Measurements from ENCODE around the gene CLK3. TPM values are rescaled to one million over a fixed set of nuclear protein-coding genes. Genes with fewer than 3 reads are reported as not detected.
A peak's percentile ranks its signal among the peaks of the same experiment; 100 is the strongest.

The CLK3 gene
- 57.7 TPM for polyA plus RNA-seq (2012; ENCODE audit: missing spikeins)

DNA sequence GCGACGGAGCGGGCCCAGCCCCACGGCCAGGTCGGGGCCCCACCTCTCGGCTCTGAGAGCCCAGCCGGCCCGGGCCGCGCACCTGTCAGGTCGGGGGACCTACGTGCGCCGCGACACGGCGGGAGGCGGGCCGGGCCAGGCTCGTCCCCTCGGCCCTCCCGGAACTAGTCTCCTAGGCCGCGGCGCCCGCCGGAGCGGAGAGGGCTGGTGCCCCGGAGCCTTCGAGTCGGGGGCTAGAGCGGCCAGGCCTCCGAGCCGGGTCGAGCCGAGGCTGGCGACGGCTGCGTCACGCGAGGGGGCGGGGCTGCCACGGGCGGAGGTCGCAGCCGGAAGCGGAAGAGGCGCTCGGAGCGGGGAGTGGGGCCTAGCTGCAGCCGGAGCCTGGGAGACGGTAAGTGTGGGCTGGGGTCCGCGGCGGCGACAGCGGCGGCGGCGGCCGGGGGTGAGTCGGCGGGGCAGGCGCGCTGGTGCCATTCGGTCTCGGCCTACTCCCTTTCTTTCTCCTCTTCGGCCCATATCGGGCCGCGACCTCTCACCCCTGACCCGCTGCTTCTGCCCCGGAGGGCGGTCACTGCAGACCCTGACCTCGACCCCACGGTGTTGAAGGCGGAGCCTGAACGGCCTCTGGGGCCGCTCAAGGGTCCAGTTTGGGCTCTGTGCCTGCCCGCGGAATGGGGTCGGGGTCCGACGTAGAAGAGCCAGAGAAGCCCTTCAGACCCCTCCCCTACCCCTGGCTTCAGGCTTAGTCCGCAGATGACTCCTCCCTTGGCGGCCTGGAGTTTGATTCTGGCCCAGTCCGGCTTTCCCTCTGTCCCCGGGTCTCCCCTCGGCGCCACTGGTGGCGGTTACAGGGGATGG lies at the start of gene CLK3:
TSS of gene CLK3 (plus strand) at position 329 of the 858 bp plus-strand sequence. CDS start 3,361 bp downstream, outside the sequence.
- DNase-seq (ENCODE audit: insufficient read length), result peak; percentile 100
- peak; percentile 90 for FAIRE-seq
- TF ChIP-seq POLR2A (IDR thresholded peaks at IDR 0.05; ENCODE audit: low read depth, low read length), result peak; percentile 77
- TF ChIP-seq TAF1 (IDR thresholded peaks at IDR 0.05; ENCODE audit: borderline replicate concordance, low read depth, low read length), result peak; percentile 66
- peak; percentile 49; the same call in 1 of the 2 replicates for TF ChIP-seq POLR2AphosphoS5 (IDR thresholded peaks at IDR 0.05; ENCODE audit: low read depth, low read length)

DNA sequence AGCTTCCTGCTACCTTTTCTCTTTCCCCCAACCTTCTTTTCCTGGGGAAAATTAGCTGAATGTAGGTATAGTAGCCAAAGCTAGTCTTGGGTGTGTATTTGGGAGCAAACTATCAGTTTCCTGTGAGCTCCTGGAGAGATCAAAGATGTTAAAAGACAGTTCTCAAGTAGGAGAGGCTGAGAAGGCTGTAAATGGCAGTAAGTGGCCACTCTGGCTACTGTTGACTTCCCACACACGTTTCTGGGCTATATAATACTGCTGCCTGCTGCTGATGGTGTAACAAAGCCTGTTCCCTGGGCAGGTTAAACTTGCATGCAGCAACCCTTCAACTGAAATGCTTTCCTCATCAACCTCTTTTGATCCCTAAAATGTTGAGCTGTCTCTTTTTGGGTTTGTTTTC lies 47.0 kb upstream of the CLK3 start:
- no peak for DNase-seq (ENCODE audit: insufficient read length)
- no peak for FAIRE-seq
- TF ChIP-seq POLR2A (IDR thresholded peaks at IDR 0.05; ENCODE audit: low read depth, low read length) (no peak), POLR2AphosphoS5 (IDR thresholded peaks at IDR 0.05; ENCODE audit: low read depth, low read length) (no peak)

DNA sequence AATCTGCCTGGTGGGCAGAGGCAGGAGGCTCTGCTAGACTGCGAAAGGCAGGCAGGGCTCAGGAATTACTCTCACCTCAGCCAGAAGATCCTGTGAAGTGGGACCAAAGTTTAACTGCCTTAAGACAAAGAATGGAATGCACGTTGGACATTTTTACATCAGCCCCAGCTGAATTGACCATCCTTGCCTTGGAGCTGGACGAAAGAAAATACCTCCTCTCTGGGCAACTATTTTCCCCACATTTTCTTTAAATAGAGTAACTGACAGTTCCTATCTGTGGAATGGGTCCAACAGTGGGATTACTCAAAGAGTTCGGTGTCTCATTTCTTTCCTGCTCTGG lies 45.9 kb upstream of the CLK3 start:
- FAIRE-seq, result no peak
- DNase-seq (ENCODE audit: insufficient read length), result no peak
- TF ChIP-seq TAF1 (IDR thresholded peaks at IDR 0.05; ENCODE audit: borderline replicate concordance, low read depth, low read length), result no peak
- TF ChIP-seq POLR2AphosphoS5 (IDR thresholded peaks at IDR 0.05; ENCODE audit: low read depth, low read length), result no peak
- TF ChIP-seq POLR2A (IDR thresholded peaks at IDR 0.05; ENCODE audit: low read depth, low read length), result no peak

DNA sequence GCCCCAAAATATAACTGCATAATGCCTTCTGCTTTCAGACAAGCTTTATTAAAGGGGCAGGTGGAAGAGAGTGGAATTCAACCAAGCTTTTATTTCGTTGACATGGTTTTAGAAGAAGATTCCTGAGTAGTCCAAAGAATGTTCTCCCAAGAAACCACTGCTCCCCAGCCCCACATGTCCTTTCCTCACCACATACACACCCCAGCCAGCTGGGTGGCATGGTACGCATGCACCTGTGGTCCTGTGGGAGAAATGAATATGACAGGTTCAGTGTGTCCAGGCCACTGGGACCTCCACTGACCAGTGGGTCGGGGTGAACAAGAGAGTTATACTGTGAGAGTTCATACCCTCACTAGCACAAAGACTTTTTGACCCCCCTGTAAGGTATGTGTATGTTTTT lies 44.4 kb upstream of the CLK3 start:
- TF ChIP-seq POLR2AphosphoS5 (IDR thresholded peaks at IDR 0.05; ENCODE audit: low read depth, low read length) (no peak), POLR2A (IDR thresholded peaks at IDR 0.05; ENCODE audit: low read depth, low read length) (no peak), TAF1 (IDR thresholded peaks at IDR 0.05; ENCODE audit: borderline replicate concordance, low read depth, low read length) (no peak)
- no peak for DNase-seq (ENCODE audit: insufficient read length)
- no peak for FAIRE-seq

DNA sequence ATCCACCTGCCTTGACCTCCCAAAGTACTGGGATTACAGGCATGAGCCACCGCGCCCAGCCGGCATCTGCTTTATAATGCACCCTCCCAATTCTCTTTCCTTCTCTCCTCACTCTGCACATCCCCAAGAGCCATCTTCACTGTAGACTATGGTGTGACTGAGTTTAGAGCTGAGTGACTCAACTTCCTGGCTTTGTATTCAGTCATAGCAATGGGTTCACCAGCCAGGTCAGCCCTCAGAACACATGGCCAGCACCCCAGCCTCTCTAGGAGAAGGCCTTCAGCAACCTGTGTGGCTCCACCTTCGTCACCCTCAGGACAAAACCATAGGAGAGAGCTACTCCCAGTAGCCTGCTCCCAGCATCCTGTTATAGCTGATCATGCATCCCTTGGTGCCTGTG lies 41.6 kb upstream of the CLK3 start:
- TF ChIP-seq TAF1 (IDR thresholded peaks at IDR 0.05; ENCODE audit: borderline replicate concordance, low read depth, low read length) (no peak), POLR2A (IDR thresholded peaks at IDR 0.05; ENCODE audit: low read depth, low read length) (no peak), POLR2AphosphoS5 (IDR thresholded peaks at IDR 0.05; ENCODE audit: low read depth, low read length) (no peak)
- no peak for DNase-seq (ENCODE audit: insufficient read length)
- no peak for FAIRE-seq

DNA sequence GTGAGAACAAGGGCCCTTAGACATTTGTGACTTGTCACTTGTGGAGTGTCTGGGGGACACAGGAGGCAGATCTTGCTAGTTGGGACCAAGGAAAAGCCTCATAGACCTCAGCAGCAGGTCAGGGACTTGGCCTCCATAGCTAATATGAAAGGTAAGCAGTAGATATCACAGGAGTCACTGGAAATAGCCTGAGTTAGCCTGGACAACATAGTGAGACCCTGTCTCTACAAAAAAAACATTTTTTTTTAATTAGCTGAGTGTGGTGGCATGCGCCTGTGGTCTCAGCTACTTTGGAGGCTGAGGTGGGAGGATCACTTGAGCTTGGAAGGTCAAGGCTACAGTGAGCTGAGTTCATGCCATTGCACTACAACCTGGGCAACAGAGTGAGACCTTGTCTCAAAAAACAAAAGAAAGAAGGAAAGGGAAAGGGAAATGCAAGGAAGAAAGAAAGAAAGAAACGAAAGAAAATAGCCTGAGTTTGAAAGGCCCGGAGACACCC lies 37.1 kb upstream of the CLK3 start:
- no peak for TF ChIP-seq POLR2A (IDR thresholded peaks at IDR 0.05; ENCODE audit: low read depth, low read length)
- no peak for TF ChIP-seq TAF1 (IDR thresholded peaks at IDR 0.05; ENCODE audit: borderline replicate concordance, low read depth, low read length)
- no peak for TF ChIP-seq POLR2AphosphoS5 (IDR thresholded peaks at IDR 0.05; ENCODE audit: low read depth, low read length)
- no peak for FAIRE-seq
- DNase-seq (ENCODE audit: insufficient read length), result no peak

DNA sequence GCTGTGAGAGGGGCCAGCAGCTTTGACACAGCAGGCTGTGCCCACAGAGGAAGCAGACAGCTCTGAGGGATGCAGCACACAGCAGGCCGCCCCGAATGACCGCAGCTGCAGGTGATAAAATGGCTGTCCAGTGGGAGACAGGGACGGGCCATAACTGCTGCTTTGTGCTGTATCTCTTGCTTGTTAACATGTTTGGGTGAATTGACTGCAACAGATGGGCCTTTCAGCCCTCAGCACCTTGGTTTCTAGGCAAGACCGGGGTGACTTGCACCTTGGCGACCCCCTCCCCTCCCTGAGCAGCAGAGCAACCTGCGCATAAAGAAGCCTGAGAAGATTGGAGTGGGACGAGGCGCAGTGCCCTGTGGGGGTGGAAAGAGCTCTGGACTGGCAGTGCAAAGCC lies 36.6 kb upstream of the CLK3 start:
- no peak for FAIRE-seq
- TF ChIP-seq POLR2AphosphoS5 (IDR thresholded peaks at IDR 0.05; ENCODE audit: low read depth, low read length) (no peak), POLR2A (IDR thresholded peaks at IDR 0.05; ENCODE audit: low read depth, low read length) (no peak), TAF1 (IDR thresholded peaks at IDR 0.05; ENCODE audit: borderline replicate concordance, low read depth, low read length) (no peak)
- DNase-seq (ENCODE audit: insufficient read length), result no peak

DNA sequence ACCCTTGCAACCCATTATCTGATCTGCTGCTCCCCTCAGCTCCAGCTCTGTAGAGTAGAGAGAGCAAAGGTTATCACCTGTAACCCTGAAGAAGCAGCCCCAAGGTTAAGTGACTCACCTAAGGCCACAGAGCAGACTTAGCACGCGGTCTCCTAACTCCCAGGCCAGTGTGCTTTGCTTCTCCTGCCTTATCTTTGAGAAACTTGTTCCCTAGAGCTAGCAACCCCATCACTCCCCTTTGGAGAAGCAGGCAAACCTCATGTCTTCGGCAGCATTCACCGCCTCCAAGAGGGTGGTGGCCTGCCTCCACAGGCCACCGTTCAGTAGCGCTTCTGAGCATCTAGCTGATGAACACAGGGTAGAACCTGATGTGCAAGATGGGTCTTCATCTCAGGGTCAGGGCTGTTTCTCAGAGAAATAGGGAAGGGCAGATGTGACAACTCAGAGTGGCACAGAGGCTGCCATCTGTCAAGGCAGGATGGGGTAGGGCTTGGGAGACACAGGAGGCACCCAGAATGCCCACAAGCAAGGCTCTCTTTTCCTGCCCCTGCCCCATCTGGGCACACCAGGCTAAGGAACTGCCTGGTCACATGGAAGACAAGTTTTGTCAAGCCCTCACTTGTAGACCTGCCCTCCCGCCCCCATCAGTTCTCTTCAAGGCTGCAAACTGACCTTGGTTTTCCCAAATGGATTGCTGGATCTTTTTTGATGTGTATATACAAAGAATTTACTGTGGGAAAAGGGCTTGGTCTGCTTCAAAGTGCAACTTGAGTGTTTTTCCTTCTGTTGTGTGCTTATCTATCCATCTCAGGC lies 34.9 kb upstream of the CLK3 start:
- DNase-seq (ENCODE audit: insufficient read length), result no peak
- TF ChIP-seq TAF1 (IDR thresholded peaks at IDR 0.05; ENCODE audit: borderline replicate concordance, low read depth, low read length) (no peak), POLR2A (IDR thresholded peaks at IDR 0.05; ENCODE audit: low read depth, low read length) (peak; percentile 21; the same call in 1 of the 2 replicates), POLR2AphosphoS5 (IDR thresholded peaks at IDR 0.05; ENCODE audit: low read depth, low read length) (no peak)
- FAIRE-seq, result no peak

DNA sequence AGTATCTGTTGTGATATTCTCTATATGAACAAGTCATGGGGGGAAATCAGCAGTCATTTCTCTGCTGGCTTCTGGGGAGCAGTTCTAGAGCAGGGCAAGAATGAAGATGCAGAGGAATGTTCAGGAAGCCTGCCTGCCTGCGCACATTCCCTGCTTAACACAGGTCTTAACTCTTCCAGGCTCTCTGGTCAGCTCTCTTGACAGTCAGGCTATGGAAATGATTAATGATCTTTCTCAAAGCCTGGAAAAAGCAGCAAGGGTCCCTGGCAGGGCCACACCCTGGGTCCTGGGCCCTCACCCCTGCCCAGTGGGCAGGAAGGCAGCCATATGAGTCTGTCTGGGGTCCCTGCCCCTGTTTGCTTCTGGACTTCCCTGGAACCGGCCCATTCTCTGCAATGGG lies 31.4 kb upstream of the CLK3 start:
- no peak for DNase-seq (ENCODE audit: insufficient read length)
- FAIRE-seq, result no peak
- TF ChIP-seq POLR2A (IDR thresholded peaks at IDR 0.05; ENCODE audit: low read depth, low read length), result no peak
- TF ChIP-seq POLR2AphosphoS5 (IDR thresholded peaks at IDR 0.05; ENCODE audit: low read depth, low read length), result no peak
- no peak for TF ChIP-seq TAF1 (IDR thresholded peaks at IDR 0.05; ENCODE audit: borderline replicate concordance, low read depth, low read length)

DNA sequence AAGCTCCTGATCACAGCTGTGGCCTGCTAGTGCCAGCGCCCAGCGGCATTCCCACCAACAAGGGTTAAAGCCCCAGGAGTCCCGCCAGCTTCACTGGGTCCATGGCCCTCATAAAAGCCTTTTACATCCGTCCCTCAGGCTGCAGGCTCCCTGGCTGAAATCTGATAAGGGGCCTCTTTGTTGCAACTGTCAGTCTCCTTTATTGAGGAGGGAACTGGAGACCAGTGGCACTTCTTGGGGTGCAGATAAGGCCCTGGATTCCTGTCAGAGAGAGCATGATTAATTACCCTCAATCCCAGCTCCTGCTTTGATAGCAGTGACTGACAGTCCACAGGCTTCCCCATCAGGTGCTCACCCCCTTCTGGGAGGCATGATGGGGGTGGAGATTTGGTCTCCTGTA lies 30.9 kb upstream of the CLK3 start:
- DNase-seq (ENCODE audit: insufficient read length) (no peak), FAIRE-seq (no peak)
- TF ChIP-seq POLR2A (IDR thresholded peaks at IDR 0.05; ENCODE audit: low read depth, low read length) (no peak), TAF1 (IDR thresholded peaks at IDR 0.05; ENCODE audit: borderline replicate concordance, low read depth, low read length) (no peak), POLR2AphosphoS5 (IDR thresholded peaks at IDR 0.05; ENCODE audit: low read depth, low read length) (no peak)

DNA sequence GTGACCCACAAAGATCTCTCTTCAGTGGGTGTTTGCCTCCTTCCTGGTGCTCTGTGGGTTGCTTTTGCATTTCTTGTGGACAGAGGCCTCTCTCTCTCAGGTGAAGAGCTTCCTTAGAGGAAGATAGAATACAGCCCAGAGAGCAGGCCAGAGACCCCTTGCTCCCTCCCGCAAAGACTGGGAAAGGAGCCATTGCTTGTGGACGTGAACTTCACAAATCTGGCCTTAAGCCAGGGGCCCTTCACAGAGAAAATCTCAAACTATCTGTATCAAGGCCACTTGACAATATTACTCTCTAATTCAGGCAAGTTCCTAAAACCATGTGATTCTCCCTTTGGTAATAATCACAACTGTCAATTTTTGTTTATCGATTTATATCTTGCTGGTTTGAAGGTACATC lies 30.4 kb upstream of the CLK3 start:
- no peak for TF ChIP-seq POLR2A (IDR thresholded peaks at IDR 0.05; ENCODE audit: low read depth, low read length)
- TF ChIP-seq TAF1 (IDR thresholded peaks at IDR 0.05; ENCODE audit: borderline replicate concordance, low read depth, low read length), result no peak
- TF ChIP-seq POLR2AphosphoS5 (IDR thresholded peaks at IDR 0.05; ENCODE audit: low read depth, low read length), result no peak
- FAIRE-seq (no peak), DNase-seq (ENCODE audit: insufficient read length) (no peak)
